HepG2 (cell line): ENCODE results near the gene PCAT7.

Experiments used
- CBFB ChIP-seq: sonication (generic); formaldehyde crosslinking; IDR thresholded peaks from 2 replicates; pipeline ENCODE4 v1.4.0; 2020; ENCODE audit warnings: missing genetic modification reagents
- FOSL1 ChIP-seq: sonication (generic); formaldehyde crosslinking; IDR thresholded peaks from 2 replicates; pipeline ENCODE4 v1.9.0; 2021; ENCODE audit warnings: missing genetic modification reagents, borderline replicate concordance
- FOXP4 ChIP-seq: sonication (generic); formaldehyde crosslinking; IDR thresholded peaks from 2 replicates; pipeline ENCODE4 v1.4.0; 2020; ENCODE audit warnings: missing genetic modification reagents
- ZNF274 ChIP-seq: sonication (generic); formaldehyde crosslinking; IDR thresholded peaks from 2 replicates; pipeline ENCODE4 v1.5.1; 2020; ENCODE audit warnings: mild to moderate bottlenecking, missing genetic modification reagents
- ZNF558 ChIP-seq: sonication (generic); formaldehyde crosslinking; IDR thresholded peaks from 2 replicates; pipeline ENCODE4 v1.9.0; 2022; ENCODE audit warnings: mild to moderate bottlenecking, missing genetic modification reagents, borderline replicate concordance

DNA sequence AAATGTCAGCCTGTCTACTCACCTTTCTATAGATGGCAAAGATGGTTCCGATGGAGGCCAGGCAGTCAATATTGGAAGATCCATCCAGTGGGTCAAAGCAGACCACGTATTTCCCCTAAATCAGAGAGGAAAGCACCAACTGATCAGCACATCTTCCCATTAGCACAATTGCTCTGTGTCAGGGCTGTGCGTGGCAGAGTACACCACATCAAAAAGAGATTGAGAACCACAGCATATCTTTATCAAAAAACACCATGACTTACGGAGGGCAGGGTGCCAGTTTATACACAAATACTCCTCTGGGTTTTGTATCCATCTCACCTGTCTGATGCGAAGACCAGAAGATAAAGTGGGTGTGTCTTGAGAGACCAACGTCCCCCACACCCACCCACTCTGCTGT is 29.7 kb downstream of the PCAT7 start:
- TF ChIP-seq FOXP4 (CRISPR knock-in tag): no peak
- TF ChIP-seq CBFB (CRISPR knock-in tag): no peak
- TF ChIP-seq ZNF274 (CRISPR knock-in tag): no peak
- no peak for TF ChIP-seq FOSL1 (CRISPR knock-in tag)
- no peak for TF ChIP-seq ZNF558 (CRISPR knock-in tag)
